ENCODE results near the gene ROBO2.

DNA sequence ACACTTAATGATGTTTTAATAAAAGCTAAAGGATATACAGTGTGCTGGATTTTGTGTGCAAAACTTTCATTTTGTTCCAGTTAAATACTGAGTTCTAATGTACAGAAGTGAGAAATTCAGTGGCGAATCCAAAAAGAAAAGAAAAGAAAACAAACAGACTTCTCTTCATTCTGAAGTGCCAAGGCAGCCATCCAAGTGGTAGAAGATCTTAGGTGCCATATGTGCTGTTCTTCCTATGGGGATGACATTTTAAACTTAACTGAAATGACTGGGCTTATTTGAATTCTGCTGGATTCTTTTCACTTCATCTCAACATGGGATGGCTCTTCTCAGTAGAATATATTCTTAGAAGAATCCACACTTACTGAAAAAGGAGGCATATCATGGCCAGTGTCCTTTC lies 416.5 kb downstream of the ROBO2 start:
- TF ChIP-seq, protein P1, sequence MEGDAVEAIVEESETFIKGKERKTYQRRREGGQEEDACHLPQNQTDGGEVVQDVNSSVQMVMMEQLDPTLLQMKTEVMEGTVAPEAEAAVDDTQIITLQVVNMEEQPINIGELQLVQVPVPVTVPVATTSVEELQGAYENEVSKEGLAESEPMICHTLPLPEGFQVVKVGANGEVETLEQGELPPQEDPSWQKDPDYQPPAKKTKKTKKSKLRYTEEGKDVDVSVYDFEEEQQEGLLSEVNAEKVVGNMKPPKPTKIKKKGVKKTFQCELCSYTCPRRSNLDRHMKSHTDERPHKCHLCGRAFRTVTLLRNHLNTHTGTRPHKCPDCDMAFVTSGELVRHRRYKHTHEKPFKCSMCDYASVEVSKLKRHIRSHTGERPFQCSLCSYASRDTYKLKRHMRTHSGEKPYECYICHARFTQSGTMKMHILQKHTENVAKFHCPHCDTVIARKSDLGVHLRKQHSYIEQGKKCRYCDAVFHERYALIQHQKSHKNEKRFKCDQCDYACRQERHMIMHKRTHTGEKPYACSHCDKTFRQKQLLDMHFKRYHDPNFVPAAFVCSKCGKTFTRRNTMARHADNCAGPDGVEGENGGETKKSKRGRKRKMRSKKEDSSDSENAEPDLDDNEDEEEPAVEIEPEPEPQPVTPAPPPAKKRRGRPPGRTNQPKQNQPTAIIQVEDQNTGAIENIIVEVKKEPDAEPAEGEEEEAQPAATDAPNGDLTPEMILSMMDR (conservative IDR thresholded peaks at IDR 0.05): no peak
- TF ChIP-seq ZFX (IDR thresholded peaks at IDR 0.05): no peak
